HCT116 (cell line): ENCODE data around the gene SLC66A2. TPM values are rescaled to one million over a fixed set of nuclear protein-coding genes. Genes with fewer than 3 reads are reported as not detected.

Source experiments
- ATAC-seq: fragments of 200-7000 bp; cut with Tn5 transposase; 2 replicates; pipeline ENCODE4 v1.9.1; 2020; ENCODE audit warnings: mild to moderate bottlenecking, moderate library complexity
- BruUV-seq: library from RNA; stranded (reverse); fragments of 400-500 nt; replicated peaks from 2 replicates; lab custom pipeline; 2021; lab: Mats Ljungman, UMichigan
- CTCF ChIA-PET: fragments of 300-600 bp; sonication (Branson Sonifier 250); formaldehyde crosslinking; loops from one replicate; lab custom pipeline; 2021; ENCODE audit warnings: antibody characterized with exemption; lab: Charles Lee
- POLR2A ChIA-PET: fragments of 300-600, 350-600 bp; sonication (Branson Sonifier 250); formaldehyde crosslinking; loops from one replicate; lab custom pipeline; 2021; ENCODE audit warnings: antibody characterized with exemption; lab: Charles Lee
- RAD21 ChIA-PET, 2 experiments: fragments of 300-600 bp; sonication (Branson Sonifier 250); formaldehyde crosslinking; loops; one replicate each; lab custom pipeline; 2023; ENCODE audit warnings: low total read pairs in 2 of 2; ENCODE audit not compliant: uncharacterized antibody in 2 of 2, unreplicated experiment in 2 of 2, low non-redundant PET in 1 of 2; lab: Charles Lee
- DNase-seq: peaks from one replicate; pipeline ENCODE4 v3.0.0-alpha.2; 2010; ENCODE audit warnings: low read depth, low spot score
- H2AFZ ChIP-seq: fragments of 200-600 bp; shearing (Covaris generic), sonication (generic); 2 replicates; pipeline ENCODE4 v1.6.1; 2017; ENCODE audit warnings: low read depth, mixed run types, mixed read lengths, antibody characterized with exemption, low read length; ENCODE audit not compliant: poor library complexity, severe bottlenecking
- H3K27ac ChIP-seq: 2 replicates; pipeline ENCODE4 v1.5.1; 2012; ENCODE audit warnings: low read depth, low read length
- H3K27me3 ChIP-seq: fragments of 200-600 bp; sonication (generic); 2 replicates; pipeline ENCODE4 v1.6.1; 2016; ENCODE audit warnings: mixed run types, low read length, mixed read lengths; ENCODE audit not compliant: insufficient read depth
- H3K36me3 ChIP-seq, 2 experiments: fragments of 200-500 bp in 1 of 2; fragments of 200-600 bp in 1 of 2; sonication (Bioruptor generic) in 1 of 2; sonication (generic) in 1 of 2; 2 replicates each; pipeline versions ENCODE4 v1.5.1 to v1.6.1; 2014 to 2016; ENCODE audit warnings: low read length in 2 of 2, inconsistent platforms in 1 of 2, mixed read lengths in 1 of 2, mixed run types in 1 of 2; ENCODE audit not compliant: insufficient read depth in 2 of 2, control insufficient read depth in 1 of 2
- H3K4me1 ChIP-seq, 2 experiments: fragments of 200-600 bp in 1 of 2; sonication (generic) in 1 of 2; 2 replicates each; pipeline versions ENCODE4 v1.5.1 to v1.6.1; 2012 to 2017; ENCODE audit warnings: low read length in 2 of 2, inconsistent platforms in 1 of 2, mild to moderate bottlenecking in 1 of 2, mixed read lengths in 1 of 2, mixed run types in 1 of 2, moderate library complexity in 1 of 2; ENCODE audit not compliant: insufficient read depth in 2 of 2, control insufficient read depth in 1 of 2
- H3K4me2 ChIP-seq: fragments of 200-600 bp; sonication (generic); 2 replicates; pipeline ENCODE4 v1.6.1; 2017; ENCODE audit warnings: mixed run types, low read length, mixed read lengths
- H3K4me3 ChIP-seq, 2 experiments: fragments of 200-600 bp in 1 of 2; sonication (generic) in 1 of 2; replicated peaks in 1 of 2; 2 replicates each; pipeline ENCODE4 v1.5.1; 2011 to 2016; ENCODE audit warnings: low read length in 2 of 2, control low read depth in 1 of 2, low read depth in 1 of 2, mild to moderate bottlenecking in 1 of 2, mixed read lengths in 1 of 2, mixed run types in 1 of 2
- H3K79me2 ChIP-seq: fragments of 200-600 bp; sonication (generic); 2 replicates; pipeline ENCODE4 v1.6.1; 2017; ENCODE audit warnings: mild to moderate bottlenecking, mixed run types, low read length, moderate library complexity, mixed read lengths; ENCODE audit not compliant: insufficient read depth
- H3K9ac ChIP-seq: fragments of 200-600 bp; sonication (generic); 2 replicates; pipeline ENCODE4 v1.6.1; 2016; ENCODE audit warnings: low read length, mixed read lengths
- H3K9me2 ChIP-seq: fragments of 200-600 bp; sonication (generic), shearing (Covaris generic); 2 replicates; pipeline ENCODE4 v1.6.1; 2017; ENCODE audit warnings: mixed run types, mild to moderate bottlenecking, moderate library complexity; ENCODE audit not compliant: insufficient read depth
- H3K9me3 ChIP-seq, 2 experiments: fragments of 200-500 bp in 1 of 2; fragments of 200-600 bp in 1 of 2; sonication (Bioruptor generic) in 1 of 2; sonication (generic) in 1 of 2; 2 replicates each; pipeline ENCODE4 v1.6.1; 2014 to 2017; ENCODE audit warnings: low read length in 2 of 2, mixed read lengths in 2 of 2, inconsistent platforms in 1 of 2, low read depth in 1 of 2, mild to moderate bottlenecking in 1 of 2, mixed run types in 1 of 2, moderate library complexity in 1 of 2; ENCODE audit not compliant: control insufficient read depth in 1 of 2, insufficient read depth in 1 of 2
- H4K20me1 ChIP-seq: fragments of 200-600 bp; sonication (generic), shearing (Covaris generic); 2 replicates; pipeline ENCODE4 v1.6.1; 2017; ENCODE audit warnings: mixed run types, mild to moderate bottlenecking, moderate library complexity; ENCODE audit not compliant: insufficient read depth
- ATF3 ChIP-seq: IDR thresholded peaks from 2 replicates; pipeline ENCODE4 v1.6.1; 2012
- CBX3 ChIP-seq: IDR thresholded peaks from 2 replicates; pipeline ENCODE4 v1.6.1; 2012; ENCODE audit warnings: low read depth
- CEBPB ChIP-seq: IDR thresholded peaks from 2 replicates; pipeline ENCODE4 v1.6.1; 2012; ENCODE audit warnings: low read depth
- CTCF ChIP-seq, 3 experiments: fragments of 200-600 bp in 1 of 3; sonication (generic) in 1 of 3; IDR thresholded peaks in 2 of 3; conservative IDR thresholded peaks in 1 of 3; 2 replicates each; pipeline ENCODE4 v1.5.1; 2012 to 2017; ENCODE audit warnings: low read depth in 2 of 3, low read length in 2 of 3, antibody characterized with exemption in 1 of 3, borderline replicate concordance in 1 of 3, control low read depth in 1 of 3, mild to moderate bottlenecking in 1 of 3, mixed read lengths in 1 of 3, mixed run types in 1 of 3, moderate library complexity in 1 of 3; ENCODE audit not compliant: insufficient read depth in 1 of 3
- EZH2 ChIP-seq: fragments of 200-600 bp; sonication (generic); IDR thresholded peaks from 2 replicates; pipeline ENCODE4 v1.6.1; 2017; ENCODE audit warnings: antibody characterized with exemption, mixed run types
- EZH2phosphoT487 ChIP-seq: fragments of 200-600 bp; IDR thresholded peaks from 2 replicates; pipeline ENCODE4 v1.6.1; 2018; ENCODE audit warnings: antibody characterized with exemption, borderline replicate concordance
- FOSL1 ChIP-seq: IDR thresholded peaks from 2 replicates; pipeline ENCODE4 v1.6.1; 2012; ENCODE audit warnings: low read depth
- POLR2A ChIP-seq: IDR thresholded peaks from 2 replicates; pipeline ENCODE4 v1.7.0; 2011; ENCODE audit warnings: borderline replicate concordance; ENCODE audit not compliant: insufficient read depth, insufficient read length; ENCODE audit errors: extremely low read depth
- POLR2AphosphoS5 ChIP-seq: IDR thresholded peaks from 2 replicates; pipeline ENCODE4 v1.6.1; 2011; ENCODE audit warnings: mild to moderate bottlenecking, low read depth, low read length, moderate library complexity
- SP1 ChIP-seq: IDR thresholded peaks from 2 replicates; pipeline ENCODE4 v1.6.1; 2012; ENCODE audit warnings: low read depth
- SRF ChIP-seq: IDR thresholded peaks from 2 replicates; pipeline ENCODE4 v1.6.1; 2012; ENCODE audit warnings: low read depth
- ZBTB33 ChIP-seq: IDR thresholded peaks from 2 replicates; pipeline ENCODE4 v1.6.1; 2011; ENCODE audit warnings: mild to moderate bottlenecking, low read length, moderate library complexity; ENCODE audit not compliant: insufficient replicate concordance; ENCODE audit errors: extremely low read depth
- ZFX ChIP-seq: fragments of 450-650 bp; IDR thresholded peaks from 2 replicates; pipeline ENCODE4 v1.6.1; 2017
- intact Hi-C: fragments of 100-400 bp; cut with micrococcal nuclease; formaldehyde crosslinking; loops from 2 replicates; pipeline ENCODE4 v1.10.0; 2022
- total RNA-seq: library from RNA; stranded (reverse); gene quantifications from one replicate; pipeline ENCODE4 v1.2.1, GENCODE V29; 2021; ENCODE audit not compliant: unreplicated experiment

The SLC66A2 gene
- total RNA-seq, 1 experiment from 2014 or later: 44.9 TPM

- ATAC-seq: no peak
- H3K4me2 ChIP-seq: no peak overlapping the region
- H3K4me1 ChIP-seq: peaks cover 3 to 16% of the 10 kb centered on the region in 2 experiments; a peak in 2 of 4 replicates
- H3K9me2 ChIP-seq: no peaks in the 10 kb centered on the region
- TF ChIP-seq SRF (no peak), CBX3 (no peak), ATF3 (no peak), EZH2phosphoT487 (no peak), POLR2A (no peak), ZBTB33 (no peak), CTCF (IDR thresholded peaks at IDR 0.05 in 2 of 3, conservative IDR thresholded peaks at IDR 0.05 in 1 of 3; ENCODE audit: borderline replicate concordance in 1 of 3, insufficient read depth in 1 of 3, low read depth in 2 of 3, low read length in 2 of 3) (no peak), SP1 (no peak), FOSL1 (no peak), EZH2 (no peak), CEBPB (no peak), POLR2AphosphoS5 (no peak), ZFX (no peak)
- intact Hi-C loops: no loop called here
- no peak overlapping the region for H3K9ac ChIP-seq
- H3K36me3 ChIP-seq: 0 out of 4 replicates have a peak, but pooled peaks cover 0 to 2% of the 10 kb centered on the region in 2 experiments
- H3K79me2 ChIP-seq: peaks cover 20% of the 10 kb centered on the region
- H3K4me3 ChIP-seq: no peak overlapping the region
- no peaks in the 10 kb centered on the region for H3K27me3 ChIP-seq
- CTCF ChIA-PET: no interaction called here
- H4K20me1 ChIP-seq: peaks cover 3% of the 10 kb centered on the region; the same call in 1 of the 2 replicates
- H3K9me3 ChIP-seq: no peaks in the 10 kb centered on the region
- no peak for DNase-seq
- RAD21 ChIA-PET: no interaction called here
- POLR2A ChIA-PET: no interaction called here
- H3K27ac ChIP-seq: no peak overlapping the region
- no peak overlapping the region for H2AFZ ChIP-seq
- BruUV-seq: no TSS peak
Observed at GRCh38 chr18:79953971-79954651, 2.7 kb upstream of the SLC66A2 start.
